CD4-positive, alpha-beta T cell treated with Interleukin-21 for 1 hour (primary cell): ENCODE measurements around the gene DNAJB4.
"Not testable (repeated sequence)": the region's sequence is repeated elsewhere in the genome, so short reads cannot be mapped to it uniquely, and the experiment has no call there.

Experiments used
- DNase-seq: peaks from one replicate; pipeline ENCODE4 v3.0.0-alpha.2; 2020

Gene DNAJB4

DNA sequence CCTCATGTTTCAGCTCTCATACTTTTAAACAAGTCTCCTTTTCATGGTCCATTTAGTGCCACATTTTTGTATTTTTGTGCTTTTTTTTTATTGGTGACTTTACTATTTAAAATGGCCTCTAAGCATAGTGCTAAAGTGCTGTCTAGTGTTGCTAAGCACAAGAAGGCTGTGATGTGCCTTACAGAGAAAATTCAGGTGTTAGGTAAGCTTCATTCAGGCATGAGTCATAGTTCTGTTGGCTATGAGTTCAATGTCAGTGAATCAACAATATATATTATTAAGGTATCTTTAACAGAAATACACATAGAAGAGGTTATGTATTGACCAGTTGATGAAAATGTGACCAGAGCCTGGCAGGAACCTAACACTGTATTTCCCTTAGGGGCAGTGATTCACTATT lies 13.1 kb upstream of the DNAJB4 start:
- no peak for DNase-seq

DNA sequence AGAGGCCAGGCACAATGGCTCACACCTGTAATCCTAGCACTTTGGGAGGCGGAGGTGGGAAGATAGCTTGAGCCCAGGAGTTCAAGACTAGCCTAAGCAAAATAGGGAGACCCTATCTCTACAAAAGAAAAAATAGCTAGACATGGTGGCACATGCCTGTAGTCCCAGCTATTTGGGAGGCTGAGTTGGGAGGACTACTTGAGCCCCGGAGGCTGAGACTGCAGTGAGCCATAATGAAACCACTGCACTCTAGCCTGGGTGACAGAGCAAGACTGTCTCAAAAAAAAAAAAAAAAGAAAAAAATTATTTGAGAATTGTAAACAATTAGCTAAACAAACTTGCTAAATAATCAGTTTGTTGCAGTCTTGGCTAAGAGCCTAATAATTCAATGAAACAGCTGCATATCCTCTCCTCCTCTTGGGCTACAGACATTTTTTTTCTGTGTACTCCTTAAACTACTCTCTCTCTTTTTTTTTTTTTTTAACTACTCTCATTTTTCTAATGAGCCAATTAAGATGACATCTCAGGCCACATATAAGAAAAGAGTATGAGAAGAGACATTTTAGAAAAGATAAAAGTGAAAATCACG lies 10.5 kb upstream of the DNAJB4 start:
- DNase-seq: no peak

DNA sequence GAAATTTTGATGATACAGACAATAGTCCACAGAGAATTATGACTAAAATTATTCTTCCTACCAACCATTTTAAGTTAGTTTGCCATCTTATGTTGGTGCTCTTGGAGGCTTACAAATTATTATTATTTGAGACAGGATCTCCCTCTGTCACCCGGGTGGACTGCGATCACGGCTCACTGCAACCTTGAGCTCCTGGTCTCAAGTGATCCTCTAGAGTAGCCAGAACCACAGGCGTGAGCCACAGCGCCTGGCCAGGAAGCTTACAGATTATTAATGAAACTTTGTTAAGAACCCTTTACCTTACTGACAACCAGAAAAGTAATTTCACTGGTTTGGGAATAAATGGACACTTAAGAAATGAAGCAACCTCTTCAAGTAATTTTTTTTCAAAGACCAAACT lies 8.0 kb upstream of the DNAJB4 start:
- DNase-seq: no peak

DNA sequence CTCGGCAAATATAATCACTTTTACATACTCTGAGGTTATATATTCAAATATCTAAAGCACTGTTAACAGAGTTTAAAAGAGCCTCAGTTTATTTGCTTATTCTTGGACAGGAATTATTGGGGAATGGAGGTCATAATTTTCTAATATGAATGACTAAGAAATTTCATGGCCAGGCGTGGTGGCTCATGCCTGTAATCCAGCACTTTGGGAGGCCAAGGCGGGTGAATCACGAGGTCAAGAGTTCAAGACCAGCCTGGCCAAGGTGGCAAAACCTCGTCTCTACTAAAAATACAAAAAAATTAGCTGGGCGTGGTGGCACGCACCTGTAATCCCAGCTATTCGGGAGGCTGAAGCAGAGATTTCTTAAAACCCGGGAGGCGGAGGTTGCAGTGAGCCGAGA lies 4.2 kb upstream of the DNAJB4 start:
- DNase-seq: not testable (repeated sequence)

DNA sequence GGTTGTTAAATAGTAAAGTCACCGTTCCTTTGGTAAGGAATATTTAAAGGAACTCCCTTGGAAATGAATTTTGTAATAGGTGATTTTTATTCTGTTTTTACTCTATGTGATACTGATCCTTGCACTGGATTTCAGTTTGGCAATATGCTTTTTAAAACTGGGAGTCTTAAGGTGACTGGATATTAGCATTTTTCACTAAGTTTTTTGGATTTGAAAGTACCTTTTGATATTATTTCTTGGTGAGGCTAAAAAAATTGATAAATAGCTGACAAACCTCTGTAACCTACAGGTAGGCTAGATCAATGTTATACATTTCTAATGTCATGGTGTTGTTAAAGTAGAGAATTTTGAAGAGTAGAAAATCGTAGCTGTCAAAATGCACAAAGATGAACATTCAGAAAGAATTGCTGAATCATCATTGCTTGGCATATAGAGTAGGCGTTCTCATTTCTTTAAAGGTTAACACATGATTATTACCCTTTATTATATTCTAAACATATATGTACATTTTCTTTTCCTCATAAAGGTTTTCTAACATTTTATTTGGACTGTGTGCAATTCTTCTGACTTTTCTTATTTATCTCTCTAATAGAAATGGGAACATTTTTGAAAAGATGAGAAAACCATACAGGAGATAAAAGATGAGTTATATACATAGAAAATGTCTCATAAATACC lies 1.5 kb upstream of the DNAJB4 start:
- peak; percentile 21 for DNase-seq

DNA sequence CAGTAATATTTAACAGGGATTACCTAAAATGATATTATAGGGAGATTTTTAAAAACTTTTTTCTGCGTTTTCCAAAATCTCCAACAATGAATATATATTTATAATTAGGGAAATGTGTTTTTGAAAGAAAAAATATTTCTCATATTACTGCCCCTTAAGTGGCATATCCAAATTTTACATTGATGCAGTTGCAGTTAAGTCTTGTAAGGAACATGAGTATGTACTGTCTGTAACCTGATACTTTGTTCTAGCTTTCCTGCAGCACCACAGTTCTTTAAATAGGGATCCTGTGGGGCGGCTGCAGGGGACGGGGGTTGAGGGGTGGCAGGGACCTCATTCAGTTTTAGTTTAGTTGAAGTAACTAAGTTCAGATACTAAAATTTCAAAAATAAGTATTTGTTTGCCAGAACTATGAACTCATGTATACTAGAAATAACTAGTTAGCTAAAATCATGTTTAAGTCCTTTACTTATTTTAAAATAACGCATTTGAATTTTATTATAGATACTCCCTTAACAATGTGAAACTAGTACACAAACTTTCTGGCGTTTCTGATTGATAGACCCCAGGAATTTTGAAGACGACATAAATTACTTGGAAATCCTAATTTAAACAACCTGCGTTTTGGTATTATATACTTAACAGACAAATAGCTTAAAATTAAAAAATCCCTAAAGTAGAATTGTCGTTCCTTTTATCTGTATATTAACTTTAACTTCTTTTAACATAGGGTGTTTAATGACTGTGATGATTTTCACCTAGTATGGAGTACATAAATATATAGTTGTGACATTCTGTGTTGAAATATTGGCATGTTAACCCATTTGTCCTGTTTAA lies 639 bp upstream of the DNAJB4 start:
- DNase-seq: peak; percentile 61

DNA sequence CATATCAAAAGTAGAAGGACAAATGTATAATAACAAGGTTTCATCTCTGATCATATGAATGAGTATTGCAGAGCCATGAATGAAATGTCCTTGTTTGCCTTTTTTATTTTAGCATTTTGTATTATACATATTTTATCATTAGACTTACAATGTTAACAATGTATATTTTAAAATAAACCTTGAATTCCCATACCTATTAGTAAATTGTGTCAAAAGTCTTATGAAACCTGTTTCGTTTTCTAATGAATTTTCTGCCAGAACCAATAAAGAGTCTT lies 646 bp downstream of the DNAJB4 start:
- no peak for DNase-seq

DNA sequence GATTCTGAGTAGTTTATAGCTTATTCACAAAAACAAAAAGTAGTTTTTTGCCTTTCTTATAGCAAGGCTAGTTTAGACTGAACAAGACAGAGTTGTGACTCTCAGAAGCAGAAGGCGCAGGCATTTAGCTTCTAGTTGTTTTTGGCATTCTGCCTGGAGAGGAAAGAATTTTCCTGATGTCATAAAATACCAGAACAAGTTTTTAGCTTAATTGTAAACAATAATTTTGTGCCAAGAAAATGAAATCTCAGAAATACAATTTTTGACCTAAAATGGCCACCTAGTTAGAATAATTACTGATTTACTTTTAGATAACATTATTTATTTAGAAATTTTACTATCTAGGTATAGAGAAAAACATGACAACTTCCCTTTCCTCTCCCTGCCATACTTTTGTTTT lies 1.0 kb downstream of the DNAJB4 start:
- DNase-seq: peak; percentile 31

DNA sequence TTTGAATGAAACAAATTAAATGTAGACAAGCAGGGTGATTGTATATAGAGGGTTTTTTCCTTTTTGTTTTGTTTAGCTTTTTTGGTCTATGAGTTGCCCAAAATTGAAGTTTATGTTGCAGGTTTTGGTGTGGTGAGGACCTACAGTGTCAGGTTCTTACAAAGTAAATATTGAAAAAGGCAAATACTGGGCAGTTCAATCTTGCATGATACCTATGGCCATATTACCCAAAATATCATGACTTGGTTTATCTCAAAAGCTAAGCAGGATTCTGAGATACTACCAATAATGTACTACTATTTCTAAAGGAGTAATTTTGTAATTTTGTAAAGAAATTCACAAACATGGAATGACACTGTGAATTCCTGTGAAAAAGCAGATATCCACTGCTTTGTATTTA lies 1.8 kb downstream of the DNAJB4 start:
- DNase-seq: no peak

DNA sequence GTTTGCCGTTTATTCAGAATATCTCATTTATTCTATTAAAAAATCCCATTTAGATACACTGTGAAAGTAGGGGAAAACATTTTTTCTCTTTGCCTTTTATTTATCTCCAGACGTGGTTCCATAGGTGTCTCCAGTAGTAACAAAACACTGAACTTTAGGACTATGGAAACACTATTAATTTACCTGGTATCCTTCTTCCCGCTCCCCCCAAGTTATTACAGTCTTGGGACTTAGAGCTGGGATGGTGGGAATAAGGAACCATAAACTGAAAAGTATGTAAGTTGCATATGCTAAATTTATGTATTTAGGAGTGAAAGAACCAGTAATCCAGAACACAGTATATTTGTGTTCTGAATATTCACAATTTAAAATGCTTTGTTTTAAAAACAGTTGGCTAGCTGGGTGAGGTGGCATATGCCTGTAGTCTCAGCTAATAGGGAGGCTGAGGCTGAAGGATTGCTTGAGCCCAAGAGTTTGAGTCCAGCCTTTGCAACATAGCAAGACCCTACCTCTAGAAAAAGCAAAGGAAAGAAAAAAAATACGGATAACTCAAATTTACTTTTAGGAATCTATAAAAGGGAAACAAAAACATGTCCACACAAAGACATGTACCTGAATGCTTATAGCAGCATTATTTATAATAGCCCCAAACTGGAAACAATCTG lies 3.1 kb downstream of the DNAJB4 start:
- DNase-seq: no peak

DNA sequence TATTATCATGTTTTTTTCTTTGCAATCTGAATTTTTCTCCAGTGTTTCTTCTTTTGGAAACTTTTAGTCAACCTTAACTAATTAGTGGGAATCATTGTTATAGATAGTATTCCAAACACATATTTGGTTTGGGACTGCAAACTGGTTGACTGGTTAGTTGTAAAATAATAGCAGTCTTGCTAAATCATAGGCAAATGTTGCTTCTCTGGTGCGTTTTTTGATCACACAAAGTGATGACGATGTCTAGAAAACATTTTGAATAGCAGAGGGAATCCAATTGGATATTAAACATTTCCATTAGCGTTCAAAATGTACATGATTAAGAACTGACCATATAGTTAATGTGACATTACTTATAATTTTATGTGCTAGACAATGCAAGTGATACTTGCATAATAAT lies 4.5 kb downstream of the DNAJB4 start:
- no peak for DNase-seq

DNA sequence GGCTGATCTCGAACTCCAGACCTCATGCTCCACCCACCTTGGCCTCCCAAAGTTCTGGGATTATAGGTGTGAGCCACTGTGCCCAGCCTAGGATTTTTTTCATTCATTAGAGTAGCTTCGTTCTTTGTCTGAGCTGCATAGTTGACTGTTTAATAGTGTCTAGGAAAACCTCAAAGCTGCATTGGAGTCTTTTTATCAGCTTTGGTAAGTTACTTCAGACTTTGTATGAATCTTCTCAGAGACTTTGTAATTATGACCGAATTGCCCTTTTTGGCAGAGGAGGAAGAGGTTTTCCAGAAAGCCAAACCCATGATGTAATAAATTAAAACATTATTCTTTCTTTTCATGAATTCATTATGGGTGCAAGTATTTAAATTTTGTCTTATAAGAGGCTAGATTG lies 5.1 kb downstream of the DNAJB4 start:
- no peak for DNase-seq

DNA sequence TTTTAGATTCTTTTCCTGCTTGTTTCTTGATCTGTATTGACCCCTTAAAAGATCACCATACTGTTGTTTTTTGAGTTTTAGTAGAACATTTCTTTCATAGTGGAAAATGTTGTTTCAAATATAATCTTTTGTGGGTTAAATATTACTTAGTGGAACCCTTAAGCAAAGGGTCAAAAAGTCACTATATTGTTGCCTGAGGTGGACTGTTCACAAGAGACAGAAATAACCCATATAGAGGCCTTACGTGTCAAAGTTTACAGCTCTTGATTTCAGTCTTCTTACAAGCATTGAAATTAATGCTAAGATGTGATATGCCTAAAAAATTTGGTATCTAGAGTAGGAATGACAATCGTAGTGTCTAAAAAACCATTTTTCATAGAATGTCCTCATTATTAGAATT lies 6.3 kb downstream of the DNAJB4 start:
- no peak for DNase-seq

DNA sequence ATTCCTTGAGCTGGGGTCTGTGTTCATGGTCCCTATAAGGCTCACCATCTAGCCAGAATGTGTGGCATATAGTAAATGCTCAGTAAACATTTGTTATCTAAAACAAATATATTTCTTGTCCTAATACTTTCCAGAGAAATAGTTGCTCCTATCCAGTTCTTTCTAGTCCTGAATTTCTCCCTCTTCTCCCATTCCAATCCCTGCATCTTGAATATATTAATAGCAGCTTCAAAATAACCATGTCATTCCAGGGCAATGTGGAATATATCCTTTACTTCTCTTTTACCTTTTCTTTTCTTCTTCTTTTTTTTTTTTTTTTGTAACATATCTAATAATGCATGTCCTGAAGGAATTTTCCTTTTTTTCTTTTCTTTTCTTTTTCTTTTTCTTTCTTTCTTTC lies 10.4 kb downstream of the DNAJB4 start:
- DNase-seq: no peak

DNA sequence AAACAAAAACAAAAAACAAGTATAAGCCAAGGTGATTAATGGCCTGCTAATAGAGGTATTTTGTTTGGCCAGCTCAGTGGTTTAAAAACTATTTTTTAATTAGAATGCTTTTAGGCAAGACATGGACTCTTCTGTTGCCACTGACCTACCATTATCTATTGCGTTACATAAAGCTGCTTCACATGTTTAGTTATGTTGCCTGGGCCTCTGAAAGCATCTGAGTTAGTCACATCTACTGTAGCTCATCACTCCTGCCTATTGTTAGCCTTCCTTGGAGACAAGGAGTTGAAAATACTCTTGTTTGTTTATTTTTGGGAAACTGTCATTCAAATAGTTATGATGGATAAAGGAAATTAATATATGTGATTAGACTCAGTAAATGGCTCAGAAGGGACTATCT lies 14.3 kb downstream of the DNAJB4 start:
- no peak for DNase-seq

DNA sequence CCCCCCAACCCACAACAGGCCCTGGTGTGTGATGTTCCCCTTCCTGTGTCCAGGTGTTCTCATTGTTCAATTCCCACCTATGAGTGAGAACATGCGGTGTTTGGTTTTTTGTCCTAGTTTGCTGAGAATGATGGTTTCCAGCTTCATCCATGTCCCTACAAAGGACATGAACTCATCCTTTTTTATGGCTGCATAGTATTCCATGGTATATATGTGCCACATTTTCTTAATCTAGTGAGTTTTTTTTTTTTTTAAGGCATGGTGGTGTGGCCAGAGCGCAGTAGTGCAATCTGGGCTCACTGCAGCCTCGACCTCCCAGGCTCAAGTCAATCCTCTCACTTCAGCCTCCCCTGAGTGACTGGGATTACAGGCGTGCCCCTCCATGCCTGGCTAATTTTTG lies 16.4 kb downstream of the DNAJB4 start:
- DNase-seq: not testable (repeated sequence)

DNA sequence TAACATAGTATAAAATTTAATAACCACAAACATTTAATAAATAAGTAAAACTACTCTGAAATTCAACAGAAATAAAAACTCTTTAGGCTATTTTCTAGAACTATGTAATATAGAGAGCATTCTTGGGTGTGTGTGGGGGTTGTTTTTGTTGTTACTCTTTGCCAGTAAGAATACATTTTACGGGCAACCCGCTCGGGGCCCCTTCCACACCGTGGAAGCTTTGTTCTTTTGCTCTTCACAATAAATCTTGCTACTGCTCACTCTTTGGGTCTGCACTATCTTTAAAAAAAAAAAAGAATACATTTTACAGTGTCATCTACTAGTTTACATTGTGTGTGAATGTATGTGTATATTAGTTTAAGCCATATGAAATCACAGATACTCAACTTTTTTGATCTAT lies 25.1 kb downstream of the DNAJB4 start:
- no peak for DNase-seq

DNA sequence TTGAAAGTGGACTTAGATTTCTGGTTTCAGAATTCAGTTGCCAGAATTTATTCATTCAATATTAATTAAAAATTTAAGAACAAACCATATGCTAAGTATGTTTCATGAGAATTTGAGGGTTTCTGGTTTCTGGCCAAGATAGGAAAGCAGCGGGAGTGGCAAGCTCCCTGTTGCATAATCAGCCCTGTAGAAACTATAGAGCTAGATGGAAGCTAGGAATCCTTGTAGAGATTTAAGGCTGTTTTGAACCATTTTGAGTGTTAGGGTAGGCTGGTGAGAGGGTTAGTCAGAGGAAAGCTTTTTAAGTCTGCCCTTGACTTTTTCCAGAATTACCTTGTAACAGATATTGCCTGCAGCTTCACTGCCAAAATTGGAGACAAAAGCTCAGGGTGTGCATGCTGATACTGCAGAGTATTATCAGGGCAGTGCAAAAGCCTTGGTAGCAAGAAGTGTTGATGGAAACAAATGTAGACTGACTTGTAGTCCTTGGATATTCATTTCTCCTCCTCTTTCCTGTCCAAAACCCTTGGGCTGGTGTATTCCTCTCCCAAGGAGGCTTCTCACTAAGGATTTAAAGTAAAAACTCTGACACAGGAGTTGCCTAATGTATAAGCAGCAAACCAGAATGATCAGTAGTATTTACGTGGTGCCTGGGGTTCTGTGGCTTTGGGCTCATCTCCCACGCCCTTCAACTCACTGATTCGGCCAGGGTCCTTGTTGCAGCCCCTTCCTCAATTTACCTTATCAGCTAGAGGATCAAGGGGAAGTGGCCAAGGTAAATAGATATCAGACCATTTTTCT lies 28.5 kb downstream of the DNAJB4 start:
- DNase-seq: no peak

DNA sequence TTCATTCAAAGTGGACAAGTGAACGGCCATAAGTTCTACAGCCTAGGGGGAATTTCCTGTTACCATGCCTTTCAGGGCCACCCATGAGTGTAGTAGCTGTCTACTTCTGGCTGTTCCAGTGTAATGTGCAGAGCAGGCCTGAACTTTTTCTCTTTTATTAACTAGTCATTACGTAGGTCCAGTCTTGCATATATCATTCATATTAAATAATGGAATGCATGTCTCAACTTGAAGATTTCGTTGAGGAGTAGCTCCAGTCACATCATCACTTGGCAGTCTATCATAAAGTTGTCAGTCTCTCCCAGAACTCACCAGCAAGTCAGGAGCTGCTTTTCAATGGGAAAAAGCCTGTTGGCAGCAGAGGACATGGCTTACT lies 29.0 kb downstream of the DNAJB4 start:
- no peak for DNase-seq

DNA sequence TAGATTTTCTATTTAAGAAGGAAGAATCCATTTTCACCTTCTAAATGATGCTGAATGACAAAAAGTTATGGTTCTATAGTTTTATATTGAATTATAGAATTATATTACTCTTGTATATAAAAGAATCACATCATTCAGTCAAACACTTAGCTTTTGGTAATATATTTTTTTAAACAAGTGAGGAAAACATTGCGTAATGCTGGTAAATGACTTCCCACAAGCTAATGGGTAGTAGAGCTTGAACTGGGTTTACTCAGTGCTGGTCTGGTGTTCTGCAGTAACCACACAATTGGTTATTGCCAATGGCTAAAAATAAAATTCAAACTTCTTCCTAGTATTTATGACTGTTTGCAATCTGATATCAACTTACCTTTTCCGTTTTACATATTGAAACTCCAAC lies 30.4 kb downstream of the DNAJB4 start:
- DNase-seq: no peak

DNA sequence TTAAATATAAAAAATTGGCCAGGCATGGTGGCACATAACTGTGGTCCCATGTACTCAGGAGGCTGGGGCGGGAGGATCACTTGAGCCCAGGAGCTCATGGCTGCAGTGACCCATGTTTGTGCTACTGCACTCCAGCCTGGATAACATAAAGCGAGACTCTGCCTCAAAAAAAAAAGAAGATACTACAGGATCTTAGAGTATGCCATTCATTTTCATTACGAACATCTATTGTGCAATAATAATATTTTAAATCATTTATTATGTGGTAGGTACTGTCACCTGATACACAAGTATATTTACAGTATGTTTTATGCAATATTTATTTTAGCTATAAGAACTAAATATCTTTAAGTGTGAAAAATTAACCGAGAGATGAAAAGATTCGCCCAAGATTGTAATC lies 31.7 kb downstream of the DNAJB4 start:
- DNase-seq: no peak

DNA sequence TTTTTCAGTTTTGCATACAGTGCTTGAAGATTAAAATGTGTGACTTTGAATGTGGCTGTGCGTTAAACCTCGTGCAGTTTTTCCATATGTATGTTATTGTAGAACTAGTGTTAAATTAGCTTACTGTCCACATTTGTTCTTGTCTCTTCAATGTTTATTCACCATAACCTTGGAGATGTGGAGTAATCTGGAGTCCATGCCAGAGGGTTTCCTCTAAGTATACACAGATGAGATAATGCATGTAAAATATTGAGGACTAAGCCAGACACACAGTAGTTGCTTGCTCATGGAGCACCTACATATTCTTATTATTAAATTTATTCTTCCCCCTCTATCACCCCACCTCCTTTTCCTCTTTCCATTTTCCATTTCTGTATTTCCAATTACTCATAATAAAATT lies 33.3 kb downstream of the DNAJB4 start:
- no peak for DNase-seq

DNA sequence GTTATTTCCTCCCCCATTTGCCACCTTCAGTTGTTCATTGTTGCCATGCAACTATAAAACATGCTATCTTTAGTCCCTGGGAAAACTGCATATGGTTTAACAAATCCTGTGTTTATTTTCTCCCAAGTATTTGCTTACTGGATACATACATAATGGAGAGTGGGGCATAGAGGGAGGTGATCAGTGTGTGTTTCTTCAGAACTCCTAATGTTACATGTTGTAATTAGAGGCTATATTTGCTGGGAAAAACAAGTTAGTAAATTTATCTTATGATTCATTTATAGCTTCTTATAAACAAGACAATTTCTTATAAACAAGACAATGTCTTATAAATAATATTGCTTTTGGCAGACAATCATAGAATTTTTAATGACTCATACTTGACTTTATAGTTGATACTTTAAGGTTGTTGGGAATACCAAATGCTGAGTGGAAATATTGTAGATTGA lies 33.8 kb downstream of the DNAJB4 start:
- no peak for DNase-seq
